K562 (cell line): ENCODE results near the gene METAP1. TPM values are rescaled to one million over a fixed set of nuclear protein-coding genes. Genes with fewer than 3 reads are reported as not detected.

Source experiments
- ARID2 ChIP-seq: fragments of 450-650 bp; IDR thresholded peaks from 2 replicates; pipeline ENCODE4 v1.6.1; 2017; ENCODE audit warnings: antibody characterized with exemption, mild to moderate bottlenecking
- ARID3A ChIP-seq: IDR thresholded peaks from 2 replicates; pipeline ENCODE4 v1.6.1; 2012; ENCODE audit warnings: low read depth, low read length, improper control_type of control experiment, borderline replicate concordance
- CHD1 ChIP-seq: fragments of 200-600 bp; sonication (generic); IDR thresholded peaks from one replicate; pipeline ENCODE4 v1.6.1; 2012; ENCODE audit warnings: mild to moderate bottlenecking, moderate library complexity, low read length, inconsistent platforms
- CSDE1 ChIP-seq, 2 experiments: fragments of 450-650 bp; IDR thresholded peaks; 2 replicates each; pipeline ENCODE4 v1.6.1; 2016; ENCODE audit warnings: mild to moderate bottlenecking in 1 of 2
- DLX4 ChIP-seq: fragments of 250-450 bp; sonication (Bioruptor Pico); IDR thresholded peaks from 2 replicates; pipeline ENCODE4 v1.6.1; 2021; ENCODE audit warnings: mild to moderate bottlenecking
- E2F4 ChIP-seq: sonication (generic); formaldehyde crosslinking; IDR thresholded peaks from 2 replicates; pipeline ENCODE4 v1.8.0; 2022; ENCODE audit warnings: mild to moderate bottlenecking, low read depth, missing genetic modification reagents
- ELF1 ChIP-seq: fragments of 200-800 bp; sonication (Bioruptor generic); IDR thresholded peaks from 2 replicates; pipeline ENCODE4 v1.6.1; 2016; ENCODE audit warnings: missing genetic modification characterization, missing compliant biosample characterization
- EP400 ChIP-seq: fragments of 450-650 bp; IDR thresholded peaks from 2 replicates; pipeline ENCODE4 v1.6.1; 2017; ENCODE audit warnings: antibody characterized with exemption, mild to moderate bottlenecking, moderate library complexity
- HDAC2 ChIP-seq: fragments of 450-650 bp; IDR thresholded peaks from 2 replicates; pipeline ENCODE4 v1.6.1; 2016; ENCODE audit warnings: mild to moderate bottlenecking
- HMG20B ChIP-seq: fragments of 250-450 bp; sonication (Bioruptor Pico); IDR thresholded peaks from 2 replicates; pipeline ENCODE4 v1.5.0; 2021; ENCODE audit warnings: mild to moderate bottlenecking
- HNRNPH1 ChIP-seq: fragments of 200-400 bp; formaldehyde crosslinking; optimal IDR thresholded peaks from 2 replicates; pipeline ENCODE3; 2017; ENCODE audit warnings: low read depth, mild to moderate bottlenecking, low read length, moderate library complexity
- HNRNPK ChIP-seq: fragments of 200-400 bp; formaldehyde crosslinking; IDR thresholded peaks from one replicate; pipeline ENCODE4 v1.6.1; 2018; ENCODE audit warnings: mild to moderate bottlenecking, low read depth, low read length; ENCODE audit not compliant: poor library complexity, severe bottlenecking
- MAFG ChIP-seq: fragments of 450-650 bp; conservative IDR thresholded peaks from 2 replicates; pipeline ENCODE4 v1.6.1; 2016; ENCODE audit warnings: missing genetic modification characterization, missing compliant biosample characterization
- POLR3G ChIP-seq: IDR thresholded peaks from 2 replicates; pipeline ENCODE4 v1.6.1; 2011; ENCODE audit not compliant: insufficient read length, insufficient replicate concordance; ENCODE audit errors: extremely low read depth
- SAFB ChIP-seq: fragments of 200-400 bp; formaldehyde crosslinking; IDR thresholded peaks from 2 replicates; pipeline ENCODE4 v1.6.1; 2017; ENCODE audit warnings: low read depth, low read length, borderline replicate concordance
- SIN3B ChIP-seq: fragments of 450-650 bp; IDR thresholded peaks from 2 replicates; pipeline ENCODE4 v1.6.1; 2017; ENCODE audit warnings: low read depth, mild to moderate bottlenecking, moderate library complexity
- SIRT6 ChIP-seq: IDR thresholded peaks from one replicate; pipeline ENCODE4 v1.6.1; 2012; ENCODE audit warnings: low read depth, mild to moderate bottlenecking, control low read depth, inconsistent platforms, low read length, moderate library complexity
- SMARCC2 ChIP-seq: fragments of 450-650 bp; IDR thresholded peaks from 2 replicates; pipeline ENCODE4 v1.6.1; 2017; ENCODE audit warnings: antibody characterized with exemption, moderate library complexity, mild to moderate bottlenecking, low read depth
- TFE3 ChIP-seq: fragments of 450-650 bp; formaldehyde crosslinking; IDR thresholded peaks from 2 replicates; pipeline ENCODE4 v1.4.0; 2020; ENCODE audit warnings: mild to moderate bottlenecking, mixed read lengths
- TRIM28 ChIP-seq: fragments of 450-650 bp; IDR thresholded peaks from 2 replicates; pipeline ENCODE4 v1.6.1; 2017
- ZNF124 ChIP-seq: sonication (generic); formaldehyde crosslinking; IDR thresholded peaks from 2 replicates; pipeline ENCODE4 v1.8.1; 2022; ENCODE audit warnings: missing genetic modification reagents
- ZNF444 ChIP-seq: fragments of 250-450 bp; sonication (Bioruptor Pico); IDR thresholded peaks from 2 replicates; pipeline ENCODE4 v1.4.0; 2020; ENCODE audit warnings: mild to moderate bottlenecking, moderate library complexity
- ZNF644 ChIP-seq: fragments of 200-800 bp; sonication (Bioruptor generic); IDR thresholded peaks from 2 replicates; pipeline ENCODE4 v1.6.1; 2016; ENCODE audit warnings: low read depth, missing genetic modification characterization, missing compliant biosample characterization
- ZNF695 ChIP-seq: fragments of 450-650 bp; formaldehyde crosslinking; IDR thresholded peaks from 2 replicates; pipeline ENCODE4 v1.4.0; 2020; ENCODE audit warnings: mild to moderate bottlenecking, moderate library complexity
- ZNF77 ChIP-seq: fragments of 250-450 bp; sonication (Bioruptor Pico); IDR thresholded peaks from 2 replicates; pipeline ENCODE4 v1.5.0; 2020
- polyA plus RNA-seq, 8 experiments: library from polyadenylated mRNA; depleted of rRNA in 4 of 8; stranded (reverse) in 5 of 8; unstranded in 3 of 8; fragments of >200 nt; fragmentation: Nextera tagmentation in 2 of 8; fragmentation: Illumina TruSeq in 1 of 8; extraction: Ambion mirVana in 2 of 8; extraction: Trizol in 1 of 8; gene quantifications; 2 replicates each; pipeline versions ENCODE4 v1.2.1 to v1.2.3, GENCODE V29; 2011 to 2014; ENCODE audit warnings: inconsistent platforms in 1 of 8, missing spikeins in 1 of 8
- total RNA-seq, 7 experiments: library from RNA; depleted of rRNA in 6 of 7; stranded (reverse); fragments of >200 nt in 6 of 7; fragmentation: Illumina TruSeq in 2 of 7; extraction: Trizol in 2 of 7; gene quantifications; 2 replicates each; pipeline versions ENCODE4 v1.2.1 to v1.2.3, GENCODE V29; 2011 to 2021; ENCODE audit warnings: low replicate concordance in 1 of 7

METAP1 gene
- total and polyA plus RNA-seq, 9 of the 15 experiments (the other 6 are each of a cell fraction or from before 2014, with no cell fraction given) = 31.4 to 77.6 (median 59.5) TPM

GRCh38 chr4:98995183-98996055 is at the start of gene METAP1 (continued):
- TF ChIP-seq SMARCC2 = 0 out of 2 replicates have a peak, but pooled peaks have one; percentile 9
- TF ChIP-seq MAFG (tag) = no peak
- TF ChIP-seq HNRNPK = peak; percentile 28
- peak; percentile 95 for TF ChIP-seq EP400
- TF ChIP-seq TRIM28 = peak; percentile 36; the same call in 1 of the 2 replicates
- no peak for TF ChIP-seq DLX4 (CRISPR knock-in tag)
- TF ChIP-seq ZNF644 (tag) = no peak
- TF ChIP-seq ARID3A = 0 out of 2 replicates have a peak, but pooled peaks have one; percentile 3
- peak; percentile 77 for TF ChIP-seq ARID2
- no peak for TF ChIP-seq SIRT6
- no peak for TF ChIP-seq ZNF77
- no peak for TF ChIP-seq TFE3 (CRISPR knock-in tag)
- no peak for TF ChIP-seq ZNF444 (CRISPR knock-in tag)
- TF ChIP-seq ZNF124 (CRISPR knock-in tag) = no peak
- TF ChIP-seq SAFB = no peak
- TF ChIP-seq HNRNPH1 = no peak
- TF ChIP-seq ZNF695 = no peak
- no peak for TF ChIP-seq ELF1 (tag)
- no peak for TF ChIP-seq POLR3G
- no peak for TF ChIP-seq CHD1
- TF ChIP-seq SIN3B = no peak; the same call in 1 of the 2 replicates
- peak; percentile 54; the same call in 1 of the 2 replicates for TF ChIP-seq HDAC2
- TF ChIP-seq E2F4 (CRISPR knock-in tag) = peak; percentile 77
- TF ChIP-seq HMG20B (CRISPR knock-in tag) = no peak
- TF ChIP-seq CSDE1 (IDR thresholded peaks at IDR 0.05) = no peak
